Measurements from ENCODE around the gene AP5B1. TPM values are rescaled to one million over a fixed set of nuclear protein-coding genes. Genes with fewer than 3 reads are reported as not detected.
A peak's percentile ranks its signal among the peaks of the same experiment; 100 is the strongest.

Gene AP5B1
- total RNA-seq, 1 experiment from 2014 or later = 24.2 TPM

- Histone ChIP-seq H4K20me1 (ENCODE audit: low read length) (peaks cover 14% of the 10 kb centered on the region; the same call in 1 of the 2 replicates), H3K27ac (ENCODE audit: low read length) (no peak overlapping the region), H3K9me2 (replicated peaks; ENCODE audit: low read length) (no peaks in the 10 kb centered on the region), H3K4me3 (ENCODE audit: low read length) (no peak overlapping the region), H3K9ac (ENCODE audit: low read length) (no peak overlapping the region), H3K9me3 (ENCODE audit: low read length) (no peaks in the 10 kb centered on the region), H3K4me2 (ENCODE audit: low read length) (no peak overlapping the region), H3F3A (ENCODE audit: low read length, unreplicated experiment) (no peaks in the 10 kb centered on the region), H3K79me2 (ENCODE audit: low read length) (peaks cover 25% of the 10 kb centered on the region), H2AFZ (ENCODE audit: low read length) (no peak overlapping the region), H3K4me1 (ENCODE audit: insufficient read depth, low read length) (peaks cover 41% of the 10 kb centered on the region), H3K27me3 (ENCODE audit: low read length) (no peaks in the 10 kb centered on the region), H3K36me3 (ENCODE audit: low read depth, low read length) (peaks cover 10% of the 10 kb centered on the region; the same call in 1 of the 2 replicates)
- intact Hi-C loops (cut with micrococcal nuclease) = no loop called here
- TF ChIP-seq EZH2phosphoT487 (IDR thresholded peaks at IDR 0.05; ENCODE audit: borderline replicate concordance, low read length) (no peak), EZH2 (IDR thresholded peaks at IDR 0.05; ENCODE audit: low read length, unreplicated experiment) (no peak), CTCF (conservative IDR thresholded peaks at IDR 0.05; ENCODE audit: low read depth, low read length) (no peak)
- ChIA-PET POLR2A (ENCODE audit: unreplicated experiment) (interaction anchor here (0.6 kb wide), 1 partner anchor 146 kb away, joined by 11 read pairs; no protein-coding TSS in a partner anchor), CTCF (no interaction called here)
- BruUV-seq (replicated peaks) = no TSS peak
- ATAC-seq (no peak), DNase-seq (no peak)
Measured at GRCh38 chr11:65794570-65795510, 14.1 kb upstream of the AP5B1 start.

- ChIA-PET POLR2A (ENCODE audit: unreplicated experiment) (interaction anchor here (0.6 kb wide), 1 partner anchor 147 kb away, joined by 11 read pairs; no protein-coding TSS in a partner anchor), CTCF (interaction anchor here (3.2 kb wide), 1 partner anchor 14 kb away, joined by 17 read pairs; the partner anchor contains the start of gene AP5B1)
- Histone ChIP-seq H3K9ac (ENCODE audit: low read length) (no peak overlapping the region), H3F3A (ENCODE audit: low read length, unreplicated experiment) (no peaks in the 10 kb centered on the region), H4K20me1 (ENCODE audit: low read length) (peaks cover 22% of the 10 kb centered on the region; the same call in 1 of the 2 replicates), H3K4me1 (ENCODE audit: insufficient read depth, low read length) (peaks cover 50% of the 10 kb centered on the region), H3K27me3 (ENCODE audit: low read length) (no peaks in the 10 kb centered on the region), H3K36me3 (ENCODE audit: low read depth, low read length) (peaks cover 10% of the 10 kb centered on the region; the same call in 1 of the 2 replicates), H2AFZ (ENCODE audit: low read length) (no peak overlapping the region), H3K27ac (ENCODE audit: low read length) (no peak overlapping the region), H3K4me3 (ENCODE audit: low read length) (no peak overlapping the region; the same call in 1 of the 2 replicates), H3K9me2 (replicated peaks; ENCODE audit: low read length) (no peaks in the 10 kb centered on the region), H3K79me2 (ENCODE audit: low read length) (peaks cover 35% of the 10 kb centered on the region), H3K9me3 (ENCODE audit: low read length) (no peaks in the 10 kb centered on the region), H3K4me2 (ENCODE audit: low read length) (peak overlapping the region; percentile 72)
- intact Hi-C loops (cut with micrococcal nuclease) = no loop called here
- DNase-seq = no peak
- TF ChIP-seq CTCF (conservative IDR thresholded peaks at IDR 0.05; ENCODE audit: low read depth, low read length) = no peak
- TF ChIP-seq EZH2 (IDR thresholded peaks at IDR 0.05; ENCODE audit: low read length, unreplicated experiment) = no peak
- TF ChIP-seq EZH2phosphoT487 (IDR thresholded peaks at IDR 0.05; ENCODE audit: borderline replicate concordance, low read length) = no peak
- ATAC-seq = no peak
- no TSS peak for BruUV-seq (replicated peaks)
Measured at GRCh38 chr11:65793625-65794400, 13.0 kb upstream of the AP5B1 start.
